Adrenal gland (tissue), 12 donors: ENCODE measurements around the gene RHEBL1. TPM values are rescaled to one million over a fixed set of nuclear protein-coding genes. Genes with fewer than 3 reads are reported as not detected.

Source experiments
- DNase-seq, 7 donors: peaks; one replicate each; pipeline ENCODE4 v3.0.0-alpha.2; 2019 to 2020
- H3K27ac ChIP-seq, 5 donors: fragments of 200-600 bp; sonication (generic) in 4 of 5; 1 replicate in 3 of 5; 2 replicates in 2 of 5; pipeline versions ENCODE4 v1.5.1 to v1.8.0; 2016 to 2020; ENCODE audit warnings: mild to moderate bottlenecking in 1 of 5
- H3K27me3 ChIP-seq: fragments of 200-600 bp; 2 replicates; pipeline ENCODE4 v1.8.0; 2021
- H3K36me3 ChIP-seq, 2 donors: fragments of 200-600 bp; replicated peaks in 1 of 2; 1 replicate in 1 of 2; 2 replicates in 1 of 2; pipeline versions ENCODE4 v1.5.1 to v1.8.0; 2018 to 2022
- H3K4me1 ChIP-seq, 2 donors: fragments of 200-600 bp; replicated peaks in 1 of 2; 1 replicate in 1 of 2; 2 replicates in 1 of 2; pipeline versions ENCODE4 v1.5.1 to v1.8.0; 2018 to 2021
- H3K4me3 ChIP-seq, 4 donors: fragments of 200-600 bp; sonication (generic) in 3 of 4; one replicate each; pipeline ENCODE4 v1.5.1; 2016 to 2018
- H3K9me3 ChIP-seq, 3 donors: fragments of 200-600 bp; sonication (generic) in 1 of 3; replicated peaks in 1 of 3; 1 replicate in 2 of 3; 2 replicates in 1 of 3; pipeline versions ENCODE4 v1.5.1 to v1.8.0; 2016 to 2021
- CTCF ChIP-seq, 6 experiments: fragments of 450-650 bp in 4 of 6; fragments of 200-600 bp in 2 of 6; sonication (generic) in 1 of 6; IDR thresholded peaks; 1 replicate in 5 of 6; 2 replicates in 1 of 6; pipeline versions ENCODE4 v1.5.1 to v1.8.0; 2016 to 2021; ENCODE audit warnings: antibody characterized with exemption in 6 of 6, mild to moderate bottlenecking in 2 of 6, moderate library complexity in 1 of 6
- POLR2A ChIP-seq, 2 donors: fragments of 450-650 bp; IDR thresholded peaks; one replicate each; pipeline ENCODE4 v1.6.1; 2017; ENCODE audit warnings: antibody characterized with exemption in 2 of 2, mild to moderate bottlenecking in 2 of 2, moderate library complexity in 1 of 2
- WGBS, 4 donors: extraction: QIAGEN DNeasy Blood & Tissue Kit in 2 of 4; methylation state at CpG; one replicate each; pipeline versions ENCODE4 v1.1.5 to v1.1.7; 2013 to 2017; 5-methylcytosine and 5-hydroxymethylcytosine counted together
- intact Hi-C, 2 donors: fragments of 100-400 bp; cut with DNase I; formaldehyde crosslinking; loops; one replicate each; pipeline versions ENCODE4 v1.14.1 to v1.15.0; 2022 to 2023
- polyA plus RNA-seq, 3 donors: library from polyadenylated mRNA; stranded (reverse); fragments of 200-250 nt in 2 of 3; fragments of 350-450 nt in 1 of 3; fragmentation: Illumina TruSeq in 1 of 3; extraction: RNeasy Lipid Tissue Mini Kit (QIAGEN cat#74804) in 1 of 3; gene quantifications; one replicate each; pipeline ENCODE4 v1.2.3, GENCODE V29; 2013 to 2014
- total RNA-seq, 9 donors: library from RNA; depleted of rRNA in 4 of 9; stranded (reverse); fragments of >200 nt in 4 of 9; fragments of 120-200 nt in 1 of 9; fragmentation: NEBNext Ultra II Directional in 1 of 9; extraction: Animal tissue kit (Norgen Biotek cat#: 25700) in 1 of 9; gene quantifications; one replicate each; pipeline versions ENCODE4 v1.1.0 to v1.2.4, GENCODE V29; 2013 to 2023
- donor health status: healthy with polysubstance abuse.
- donor health status: Bipolar disorder and iron deficiency.
- donor health status: DM: yes; HTN: yes; CAD: no.
- donor health status: DM: no; HTN: no; CAD: no.
- donor health status: DM: no; HTN: no; CAD: no.
- donor health status: DM: yes; HTN: yes; CAD: no.

The RHEBL1 gene
- total and polyA plus RNA-seq, 12 donors, result 0.26 to 1.8 (median 0.34) TPM; not detected in 4

GRCh38 chr12:49109641-49110463 is 40.1 kb upstream of the RHEBL1 start:
- no peak for TF ChIP-seq POLR2A (IDR thresholded peaks at IDR 0.05)
- TF ChIP-seq CTCF (IDR thresholded peaks at IDR 0.05), result no peak
- peaks cover 0 to 20% of the 10 kb centered on the region in 2 donors for H3K36me3 ChIP-seq
- peak overlapping the region; percentile 9 to 93 (median 82) for H3K4me3 ChIP-seq
- H3K27ac ChIP-seq, result peak overlapping the region; percentile 42 to 97 (median 97)
- DNase-seq, result peak in 4 of 7 donors; percentile 40 to 62 (median 43)
- no peaks in the 10 kb centered on the region for H3K27me3 ChIP-seq
- no peaks in the 10 kb centered on the region for H3K9me3 ChIP-seq
- WGBS, 4 donors, result 3 to 8% (median 3%) methylated on average over 11 to 33 of the region's 33 CpGs
- intact Hi-C loops, result no loop called here
- H3K4me1 ChIP-seq, result peaks cover 25 to 50% of the 10 kb centered on the region in 2 donors

DNA sequence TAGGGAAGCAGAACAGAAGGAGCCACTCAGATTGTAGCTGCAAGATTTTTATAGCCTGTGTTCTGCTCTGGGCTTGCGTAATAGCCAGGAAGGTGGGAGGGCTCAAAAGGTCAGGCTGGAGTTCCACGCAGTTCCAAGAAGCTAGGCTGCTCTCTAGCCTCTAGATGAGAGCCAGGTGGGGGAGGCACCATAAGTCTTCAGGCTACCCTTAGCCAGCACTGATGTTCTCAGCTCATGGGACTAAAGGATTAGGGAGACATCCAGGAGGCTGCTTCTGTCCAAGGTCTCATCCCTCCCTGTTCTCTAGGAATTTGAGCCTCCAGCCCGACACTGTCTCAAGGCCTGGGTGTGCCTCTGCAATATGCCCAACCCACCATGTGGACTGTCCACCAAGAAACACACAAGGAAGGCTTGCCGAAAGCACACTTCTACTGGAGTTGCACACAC is 39.2 kb upstream of the RHEBL1 start:
- H3K27ac ChIP-seq, result peak overlapping the region; percentile 23 to 97 (median 97)
- no peaks in the 10 kb centered on the region for H3K9me3 ChIP-seq
- peaks cover 0 to 29% of the 10 kb centered on the region in 2 donors for H3K36me3 ChIP-seq
- H3K4me1 ChIP-seq, result peaks cover 25 to 50% of the 10 kb centered on the region in 2 donors
- no peaks in the 10 kb centered on the region for H3K27me3 ChIP-seq
- H3K4me3 ChIP-seq, result peak overlapping the region in 2 of 4 donors; percentile 73 to 91
- peak; percentile 66 to 89 (median 80) for DNase-seq
- TF ChIP-seq POLR2A (IDR thresholded peaks at IDR 0.05) (peak; percentile 38 to 73), CTCF (IDR thresholded peaks at IDR 0.05) (peak in 1 of 6 experiments; percentile 5)
- intact Hi-C loops, result no loop called here
- 2 to 9% (median 6%) methylated on average over 3 to 4 of the region's 4 CpGs for whole genome bisulfite sequencing, 4 donors

- peaks cover 25 to 53% of the 10 kb centered on the region in 2 donors for H3K4me1 ChIP-seq
These were observed 35.8 kb upstream of the RHEBL1 start for GRCh38 chr12:49105504-49106084.

More at GRCh38 chr12:49105504-49106084, 35.8 kb upstream of the RHEBL1 start:
- Histone ChIP-seq H3K27me3 (no peaks in the 10 kb centered on the region), H3K9me3 (no peaks in the 10 kb centered on the region), H3K36me3 (peaks cover 0 to 63% of the 10 kb centered on the region in 2 donors), H3K27ac (no peak overlapping the region), H3K4me3 (no peak overlapping the region)
- DNase-seq, result no peak
- WGBS, 4 donors, result 56 to 58% (median 56%) methylated on average over 7 to 9 of the region's 9 CpGs
- intact Hi-C loops, result no loop called here
- TF ChIP-seq CTCF (IDR thresholded peaks at IDR 0.05) (no peak), POLR2A (IDR thresholded peaks at IDR 0.05) (no peak)
